NCI-H2227 (cell line): ENCODE data around the gene BCAS3.

ENCODE experiments used
- DNase-seq: peaks from one replicate; lab custom pipeline; 2025; ENCODE audit not compliant: unreplicated experiment; lab: John Stamatoyannopoulos, UW

The BCAS3 gene

DNA sequence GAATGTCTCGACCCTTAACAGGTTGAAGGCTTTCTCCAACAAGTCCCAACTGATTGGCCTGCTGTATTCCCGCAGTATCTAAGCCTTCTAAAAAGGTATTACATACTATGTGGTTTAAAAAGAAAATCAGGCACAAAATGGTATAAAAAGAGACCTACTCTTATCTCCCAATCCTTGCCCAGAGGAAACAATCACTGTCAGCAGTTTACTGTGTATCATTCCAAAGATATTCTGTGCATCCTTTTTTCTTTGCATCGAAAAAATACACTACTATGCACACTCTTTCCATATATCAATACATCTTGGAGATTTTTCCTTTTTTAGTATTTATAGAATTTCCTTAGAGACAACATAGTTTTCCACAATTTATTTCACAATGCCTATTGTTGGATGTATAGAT, 603.2 kb downstream of the BCAS3 start:
- DNase-seq, result no peak

DNA sequence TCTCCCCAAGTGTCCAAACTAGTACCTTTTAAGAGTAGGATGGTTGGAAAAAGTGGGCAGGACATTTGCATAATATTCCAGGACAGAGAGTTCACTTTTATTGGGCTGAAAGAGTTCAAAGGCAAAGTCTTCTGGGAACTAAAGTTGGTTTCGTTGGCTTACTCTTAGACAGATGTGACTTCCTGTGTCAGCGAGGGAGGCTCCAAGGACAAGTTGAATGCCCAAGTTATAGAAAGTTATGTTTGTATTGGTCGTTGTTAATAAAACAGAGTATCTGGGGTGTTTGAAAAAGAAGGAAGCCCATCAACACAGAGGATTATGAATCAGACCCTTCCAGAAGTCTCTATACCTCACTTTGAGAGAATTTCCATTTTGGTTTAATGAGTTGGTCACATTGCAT, 604.7 kb downstream of the BCAS3 start:
- DNase-seq, result no peak

DNA sequence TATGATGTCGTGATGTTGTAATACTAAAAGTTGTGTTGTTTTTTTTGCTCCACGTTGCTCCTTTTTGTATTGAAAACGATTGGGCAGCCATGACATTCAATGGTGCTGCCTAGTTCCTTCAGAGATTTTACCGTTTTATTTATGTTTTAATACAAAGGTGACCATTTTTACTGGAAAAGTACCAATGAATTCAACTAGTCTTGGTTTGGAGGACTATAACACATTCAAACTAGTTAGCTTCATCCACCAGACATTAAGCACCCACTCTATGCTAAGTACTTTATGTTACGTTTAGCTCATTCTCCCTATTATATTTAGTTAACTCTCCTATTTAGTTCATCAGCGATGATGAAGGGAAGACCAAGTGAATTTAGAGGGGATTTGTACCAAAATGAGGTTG, 605.4 kb downstream of the BCAS3 start:
- DNase-seq, result no peak

DNA sequence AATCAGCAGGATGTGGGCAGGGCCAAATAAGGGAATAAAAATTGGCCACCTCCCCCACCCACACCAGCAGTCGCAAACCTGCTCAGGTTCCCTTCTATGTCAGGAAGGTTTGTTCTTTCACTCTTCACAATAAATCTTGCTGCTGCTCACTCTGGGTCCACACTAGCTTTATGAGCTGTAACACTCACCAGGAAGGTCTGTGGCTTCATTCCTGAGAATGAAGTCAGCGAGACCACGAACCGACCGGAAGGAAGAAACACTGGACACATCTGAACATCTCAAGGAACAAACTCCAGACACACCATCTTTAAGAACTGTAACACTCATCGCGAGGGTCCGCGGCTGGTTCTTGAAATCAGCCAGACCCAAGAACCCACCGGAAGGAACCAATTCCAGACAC, 606.5 kb downstream of the BCAS3 start:
- DNase-seq, result no peak

DNA sequence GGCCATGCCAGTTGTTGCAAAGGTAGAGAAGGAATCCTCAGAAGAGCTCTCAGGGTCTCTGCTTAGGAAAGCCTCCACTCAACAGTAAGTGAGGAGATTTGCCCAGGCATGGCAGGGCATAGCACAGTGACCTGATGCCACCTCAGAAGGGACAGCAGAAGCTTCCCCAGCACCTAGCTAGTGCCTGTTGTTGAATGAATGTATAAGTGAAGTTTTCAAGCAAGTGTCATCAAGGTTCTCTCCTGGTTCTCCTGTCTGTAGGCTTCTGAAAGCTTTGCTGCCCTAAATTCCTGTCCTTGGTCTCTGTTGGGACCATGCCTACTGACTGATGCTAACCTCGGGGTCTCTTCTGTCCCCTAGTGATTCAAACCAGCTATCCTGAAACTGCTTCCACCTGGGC, 607.1 kb downstream of the BCAS3 start:
- no peak for DNase-seq

DNA sequence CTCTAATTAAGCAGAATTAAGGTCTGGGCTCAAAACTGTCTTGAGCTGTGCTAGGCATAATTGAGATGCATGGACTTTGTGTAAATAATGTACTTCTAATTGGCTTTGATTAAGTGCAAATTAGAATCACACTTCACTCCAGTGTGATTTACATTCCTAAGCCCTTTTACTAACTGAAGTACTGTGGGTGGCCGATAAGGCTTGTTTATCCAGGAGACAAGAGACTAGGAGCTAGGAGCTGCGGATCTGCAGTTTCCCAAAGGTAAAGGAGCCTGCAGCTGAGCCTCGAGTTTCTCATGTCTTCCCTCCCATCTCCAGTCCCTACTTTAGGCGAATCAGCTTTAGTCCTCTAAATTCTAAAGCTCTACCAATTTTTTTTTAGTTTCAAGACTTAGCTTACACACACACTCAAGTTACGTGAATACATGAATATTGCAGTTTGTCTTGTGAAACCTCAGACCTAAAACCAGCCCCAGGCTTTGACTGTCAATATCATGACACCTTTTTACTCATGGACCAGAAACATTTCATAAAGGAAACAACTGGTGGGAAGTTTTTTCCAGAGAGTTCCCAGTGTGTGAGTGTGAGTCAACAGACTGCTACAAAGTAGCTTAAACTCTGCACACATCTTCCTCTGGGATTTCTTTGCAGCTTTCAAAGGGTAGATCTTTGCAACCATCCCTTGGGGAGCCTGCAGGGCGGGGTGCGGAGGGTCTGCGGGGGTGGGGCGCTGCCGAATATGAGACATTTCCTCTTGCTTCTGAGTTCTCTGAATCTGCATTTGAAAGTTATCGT, 608.1 kb downstream of the BCAS3 start:
- no peak for DNase-seq

DNA sequence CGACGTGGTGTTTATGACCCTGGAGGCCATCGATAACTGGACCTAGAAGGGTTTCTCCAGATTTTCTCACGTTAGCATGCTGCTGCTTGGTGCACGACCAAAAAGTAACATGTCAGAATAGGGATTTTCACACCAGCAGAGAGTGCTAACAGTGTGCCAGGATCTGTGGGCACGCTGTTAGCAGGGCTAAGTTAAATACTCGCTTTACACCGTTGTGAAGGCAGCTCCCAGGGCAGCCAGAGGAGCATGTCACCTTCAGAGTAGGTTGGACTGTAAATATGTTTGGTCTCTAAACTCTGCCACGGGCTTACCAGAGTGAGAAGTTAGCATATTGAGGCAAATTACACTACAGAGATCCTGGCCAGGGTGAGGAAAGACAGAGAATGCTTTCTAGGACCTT, 608.8 kb downstream of the BCAS3 start:
- no peak for DNase-seq

DNA sequence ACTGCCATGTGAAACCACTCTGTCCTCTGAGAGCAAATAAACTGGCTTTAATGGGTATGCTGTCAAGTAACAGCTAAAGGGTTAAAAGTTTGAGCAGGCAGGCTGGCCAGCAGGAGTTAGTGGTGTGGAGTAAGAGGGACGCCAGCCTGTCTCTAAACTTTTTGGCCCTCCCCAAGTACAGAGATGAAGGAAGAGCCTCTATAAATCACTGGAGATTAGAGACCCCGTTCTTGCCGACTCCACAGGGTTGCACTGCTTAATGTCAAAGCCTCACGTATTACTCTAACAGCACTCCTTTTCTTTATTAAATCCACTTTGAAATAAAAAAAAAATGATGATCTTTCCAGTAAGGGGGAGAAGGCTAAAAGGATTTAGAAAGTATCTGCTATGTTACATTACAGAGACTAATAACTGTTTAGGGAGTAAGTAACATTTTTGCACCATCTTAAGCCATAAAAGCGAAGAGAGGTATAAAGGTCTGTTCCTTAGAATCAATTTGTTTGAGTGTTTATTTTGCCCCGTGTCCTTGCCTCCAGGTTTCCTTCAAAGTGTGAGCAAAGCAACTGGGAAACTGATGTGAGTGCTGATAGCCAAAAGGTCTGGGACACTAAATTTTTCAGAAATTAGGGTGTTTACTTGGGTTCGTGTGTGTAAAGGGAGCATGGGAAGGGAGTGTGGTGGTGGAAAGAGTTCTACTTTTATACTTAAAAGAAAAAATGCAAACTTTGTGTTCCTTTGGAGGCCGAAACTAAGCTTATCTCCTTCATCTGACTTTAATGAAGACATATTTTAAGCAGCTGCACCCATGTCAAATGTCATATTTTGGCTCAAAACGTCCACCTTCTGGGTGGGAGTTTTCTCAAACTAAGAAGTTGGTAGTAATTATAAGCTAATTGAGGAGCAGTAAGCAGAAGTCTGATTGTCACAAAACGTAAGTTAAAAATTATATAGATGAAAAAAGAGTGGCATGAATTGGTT, 612.0 kb downstream of the BCAS3 start:
- peak; percentile 8 for DNase-seq

DNA sequence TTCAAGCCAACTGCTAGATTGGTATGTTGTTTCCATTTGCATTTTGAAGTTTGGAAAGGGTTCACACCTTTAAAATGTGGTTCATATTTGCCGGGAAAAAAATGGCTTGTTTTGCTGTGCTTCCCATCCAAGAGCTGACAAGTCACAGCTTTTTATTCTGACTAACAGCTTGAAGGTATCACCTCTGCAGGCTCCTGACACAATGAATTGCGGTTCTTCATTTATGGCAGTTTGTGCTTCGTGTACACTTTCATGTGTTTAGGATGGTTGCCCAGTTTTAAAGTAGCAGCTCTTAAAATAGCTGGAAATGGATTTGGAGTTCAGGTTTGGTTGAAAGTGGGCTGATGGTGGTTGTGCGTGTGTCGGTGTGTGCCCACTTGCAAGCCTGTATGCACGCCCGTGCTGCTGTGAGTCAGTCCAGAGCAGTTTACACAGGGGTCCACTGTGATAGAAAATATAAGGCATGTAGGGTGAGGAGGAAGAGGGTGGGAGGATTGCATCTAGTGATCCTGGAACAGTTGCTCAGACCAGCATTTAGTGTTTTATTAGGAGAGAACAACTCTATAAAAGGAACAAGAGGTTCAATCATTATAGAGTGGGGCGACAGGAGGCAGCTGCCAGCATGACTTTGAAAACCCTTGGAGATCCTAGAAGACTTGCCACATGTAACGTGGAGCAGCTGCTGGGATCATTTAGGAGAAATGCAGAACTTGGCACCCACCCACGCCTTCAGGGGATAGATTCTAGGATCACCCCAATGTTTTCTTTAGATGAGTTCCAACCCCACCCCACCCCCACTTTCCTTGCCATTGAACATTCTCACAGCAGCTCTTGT, 614.0 kb downstream of the BCAS3 start:
- no peak for DNase-seq

DNA sequence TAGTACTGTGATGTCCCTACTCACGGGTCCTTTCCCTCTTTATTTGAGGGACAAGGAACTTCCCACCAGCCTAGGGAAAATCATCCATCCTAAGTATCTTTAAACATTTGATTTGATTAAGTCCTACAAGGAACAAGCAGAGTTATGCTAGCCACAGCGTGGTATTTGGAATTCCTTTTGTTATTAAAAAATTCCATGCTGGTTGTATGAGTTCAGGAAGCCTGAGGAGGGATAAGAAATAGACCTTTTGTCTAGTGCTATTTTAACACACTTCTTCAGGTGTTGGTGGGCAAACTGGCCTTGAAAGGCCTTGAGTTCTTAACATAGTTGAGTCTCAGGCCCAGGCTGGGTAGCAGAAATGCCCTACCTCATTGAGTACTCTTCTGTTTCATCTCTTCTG, 616.6 kb downstream of the BCAS3 start:
- DNase-seq, result no peak

DNA sequence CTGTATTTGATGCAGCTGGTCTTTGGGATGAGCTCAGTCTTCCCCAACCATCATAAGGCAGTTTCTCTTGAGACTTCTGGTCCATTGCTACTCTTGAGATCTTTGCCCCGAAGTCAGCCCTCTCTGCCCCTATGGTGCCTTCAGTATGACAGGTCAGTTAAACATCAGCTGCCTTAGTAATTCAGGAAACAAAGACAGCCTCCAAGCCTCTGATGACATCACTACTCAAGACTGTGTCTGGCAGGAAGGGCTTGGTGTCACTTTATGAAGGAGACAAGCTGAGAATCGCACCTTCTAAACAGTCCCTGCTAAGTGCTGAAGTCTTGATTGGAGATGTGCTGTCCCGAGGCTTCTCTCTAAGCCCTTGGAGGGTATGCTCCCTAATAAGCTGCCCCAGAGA, 617.1 kb downstream of the BCAS3 start:
- no peak for DNase-seq

DNA sequence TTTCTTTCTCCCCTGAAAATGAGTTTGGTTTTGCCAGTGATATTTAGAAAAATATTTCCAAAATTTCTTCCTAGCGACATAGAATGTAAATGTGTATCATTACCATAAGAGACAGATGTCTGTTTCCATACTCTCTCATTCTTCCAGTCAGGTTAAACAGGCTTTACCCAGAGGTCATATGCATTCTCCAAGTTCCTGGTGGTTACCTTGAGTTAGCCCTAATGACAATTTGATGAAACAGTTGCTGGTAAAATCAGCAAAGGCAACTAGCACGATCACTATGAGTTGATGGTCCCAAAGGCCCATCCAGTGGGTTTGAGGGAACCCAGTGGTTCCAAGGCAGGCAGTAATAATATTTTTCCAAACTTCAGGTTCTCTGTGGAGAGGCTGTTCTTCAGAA, 618.4 kb downstream of the BCAS3 start:
- DNase-seq, result no peak

DNA sequence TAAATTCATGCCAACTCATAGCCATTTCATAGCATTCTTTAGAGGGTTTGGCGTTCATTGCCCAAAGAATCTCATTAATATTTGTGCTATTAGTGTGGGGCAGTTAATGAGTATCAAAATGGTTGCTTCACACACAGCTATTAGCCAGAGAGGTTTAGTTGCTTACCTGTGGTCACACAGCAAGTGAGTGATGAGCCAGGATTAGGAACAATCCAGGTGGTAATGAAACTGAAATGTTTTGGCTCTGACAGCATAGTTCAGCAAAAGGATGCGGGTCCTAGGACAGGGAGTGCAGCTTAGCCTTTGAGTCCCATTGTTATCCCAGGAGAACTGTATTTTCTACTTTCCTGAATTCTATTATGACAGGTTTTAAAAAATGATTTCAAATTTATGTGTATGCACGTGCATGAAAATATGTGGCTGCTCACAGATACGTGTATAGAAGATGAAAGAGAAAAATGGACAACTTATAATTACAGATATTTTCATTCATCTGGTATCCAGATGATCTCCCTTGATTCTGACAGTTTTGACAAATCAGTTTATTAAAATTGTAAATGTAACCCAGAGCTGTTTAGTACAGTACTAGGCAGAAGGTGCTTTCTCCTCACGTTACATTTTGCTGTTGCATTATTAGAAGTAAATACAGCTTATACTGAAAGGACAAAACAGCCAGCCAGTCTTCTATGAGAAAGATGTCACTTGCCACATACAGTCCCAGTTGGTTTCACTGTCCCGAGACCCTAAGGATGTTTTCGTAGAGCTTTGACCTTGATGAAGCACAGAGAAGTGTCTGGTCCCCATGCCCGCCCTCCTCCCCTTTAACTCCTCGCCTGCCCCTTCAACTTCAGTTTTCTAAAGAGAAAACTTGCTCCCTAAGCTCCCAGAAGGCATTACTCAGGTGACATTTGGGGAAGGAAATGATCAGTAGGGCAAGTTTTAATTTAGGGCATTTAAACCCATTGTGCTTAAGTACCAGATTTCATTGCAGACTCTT, 622.2 kb downstream of the BCAS3 start:
- no peak for DNase-seq

DNA sequence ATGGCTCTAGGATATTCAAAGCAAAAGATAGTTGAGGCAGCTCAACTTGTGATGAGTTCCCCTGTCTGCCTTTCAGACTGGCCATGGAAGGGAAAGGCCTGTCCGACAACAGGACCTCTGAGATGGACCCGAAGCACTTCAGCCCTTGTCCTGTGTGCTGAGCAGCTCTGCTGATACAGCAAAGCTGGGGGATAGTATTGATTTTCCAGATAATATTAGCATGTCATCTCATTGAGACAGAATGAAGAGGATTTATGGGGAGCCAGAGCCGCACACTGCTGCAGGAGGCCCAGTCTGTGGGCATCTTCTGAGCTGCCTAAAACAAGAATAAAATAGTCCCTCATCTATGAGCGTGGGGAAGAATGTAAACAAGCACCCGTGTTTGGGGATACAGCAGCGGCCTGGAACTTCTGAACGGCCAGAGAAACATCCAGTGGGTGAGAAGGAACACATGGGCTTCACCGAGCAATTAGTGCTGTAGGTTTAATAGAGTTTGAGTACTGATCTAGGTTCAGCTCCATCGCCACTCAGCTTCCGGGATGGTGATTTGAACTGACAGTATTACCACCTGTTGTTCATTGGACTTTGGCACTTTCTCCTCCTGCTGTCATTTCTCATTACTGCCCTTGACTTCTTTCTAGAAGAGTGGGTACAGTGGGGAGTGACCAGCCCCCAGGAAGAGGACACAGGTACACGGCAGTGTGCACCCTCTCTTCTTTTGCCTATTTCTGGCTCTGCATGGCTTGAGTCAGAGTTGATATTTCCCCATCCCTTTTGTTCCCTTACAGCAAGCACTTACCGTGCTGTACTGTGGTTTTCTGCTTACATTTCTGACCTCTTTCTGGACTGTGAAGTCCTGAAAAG, 625.5 kb downstream of the BCAS3 start:
- no peak for DNase-seq

DNA sequence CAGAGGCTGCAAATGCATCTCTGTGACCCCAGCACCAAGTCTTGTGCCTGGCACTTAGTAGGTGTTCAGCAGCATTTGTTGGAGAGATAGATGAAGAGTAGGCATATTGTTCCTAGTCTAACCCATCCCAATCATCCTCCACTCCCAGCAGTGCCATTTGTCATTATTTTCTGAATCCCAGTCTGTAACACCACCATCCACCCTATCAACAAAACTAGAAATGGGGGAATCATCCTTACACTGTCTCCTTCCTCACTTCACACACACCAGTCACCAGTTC, 626.1 kb downstream of the BCAS3 start:
- DNase-seq, result no peak

DNA sequence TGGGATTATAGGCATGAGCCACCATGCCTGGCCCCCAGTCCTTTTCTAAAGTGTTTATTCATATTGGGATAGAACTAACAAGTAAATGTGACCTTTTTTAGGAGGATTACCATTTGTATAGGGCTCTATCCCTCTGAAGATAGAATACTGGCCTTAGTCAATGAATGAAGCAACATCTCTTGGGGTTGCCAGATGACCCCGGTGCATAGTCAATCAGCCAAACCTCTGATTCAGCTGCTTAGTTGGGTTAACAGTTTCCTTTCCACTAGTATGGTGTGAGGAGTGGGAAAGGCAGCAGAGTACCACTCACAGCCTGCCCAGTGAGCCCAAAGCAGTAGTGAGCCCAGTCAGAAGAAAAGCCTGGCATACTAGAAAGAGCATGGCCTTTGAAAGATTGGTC, 627.4 kb downstream of the BCAS3 start:
- no peak for DNase-seq

DNA sequence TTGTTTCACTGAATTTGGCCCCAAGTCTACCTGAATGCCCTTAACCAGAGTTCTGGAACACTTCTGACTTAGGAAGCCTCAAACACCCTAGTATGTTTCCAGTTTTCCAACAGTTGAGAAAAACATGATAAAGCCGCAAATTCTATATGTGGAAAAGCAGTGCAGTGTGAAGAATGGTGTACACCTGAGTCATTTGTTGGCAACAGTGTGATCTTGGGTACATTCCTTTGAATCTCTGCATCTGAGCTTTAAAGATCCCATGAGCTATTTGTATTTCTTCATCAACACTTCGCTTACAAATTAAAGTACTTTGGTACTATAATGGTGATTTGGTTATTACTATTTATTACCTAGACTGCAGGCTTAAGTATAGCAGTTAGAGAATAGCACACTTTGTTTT, 628.4 kb downstream of the BCAS3 start:
- no peak for DNase-seq

DNA sequence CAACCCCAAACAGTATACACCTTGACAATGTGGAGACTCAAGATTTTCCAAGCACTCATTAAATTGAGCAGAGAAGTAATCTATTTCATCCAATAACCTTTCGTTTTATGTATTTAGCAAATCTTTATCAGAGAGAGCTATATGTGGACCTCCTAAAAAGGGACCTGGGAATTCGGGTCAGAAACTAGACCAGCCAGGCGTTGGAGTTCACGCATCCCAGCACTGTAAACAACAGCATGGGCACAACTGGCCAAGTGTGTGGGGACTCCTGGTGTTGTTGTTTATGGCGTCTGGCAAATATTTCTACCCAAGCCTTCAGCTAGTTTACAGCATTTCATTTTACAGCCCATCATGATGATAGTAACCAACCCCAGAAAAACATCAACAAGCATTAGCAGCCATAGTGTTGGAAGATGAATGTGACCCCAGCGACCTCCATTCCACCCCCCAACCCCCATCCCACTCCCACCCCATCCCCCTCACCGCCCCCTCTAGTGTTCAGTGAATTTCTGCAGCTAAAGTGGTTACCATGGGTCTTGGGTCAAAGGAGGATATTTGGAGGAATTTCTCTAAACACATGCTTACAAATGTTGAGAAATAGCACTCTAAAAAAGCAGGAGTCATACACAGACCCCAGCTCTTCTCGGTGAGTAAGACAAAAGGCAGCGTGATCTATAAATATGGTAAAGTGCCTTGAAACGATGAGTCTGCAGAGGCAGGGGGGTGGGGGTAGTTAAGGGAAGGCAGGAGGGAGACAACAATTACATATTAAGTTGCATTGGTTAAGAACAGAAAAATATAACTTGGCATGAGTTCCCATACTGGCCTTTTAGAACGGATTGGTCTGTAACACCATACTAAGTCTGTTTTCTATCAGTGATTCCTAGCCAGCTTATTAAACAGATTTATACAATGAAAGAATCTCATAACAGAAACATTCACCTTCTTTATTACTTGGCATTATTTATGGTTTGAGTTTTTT, 630.5 kb downstream of the BCAS3 start:
- peak; percentile 22 for DNase-seq
